NB4 (cell line): ENCODE measurements around the gene TRIM37.

ENCODE experiments used
- CTCF ChIP-seq: IDR thresholded peaks from one replicate; pipeline ENCODE4 v1.5.1; 2012; ENCODE audit warnings: low read depth, low read length
- MYC ChIP-seq: IDR thresholded peaks from 2 replicates; pipeline ENCODE4 v1.6.1; 2011; ENCODE audit warnings: low read depth, low read length
- POLR2A ChIP-seq: IDR thresholded peaks from 2 replicates; pipeline ENCODE4 v1.6.1; 2011; ENCODE audit warnings: mild to moderate bottlenecking; ENCODE audit not compliant: insufficient read length; ENCODE audit errors: extremely low read depth
- TF ChIP-seq, protein P1 (sequence below): IDR thresholded peaks from 2 replicates; pipeline ENCODE4 v1.6.1; 2011; ENCODE audit warnings: low read depth, low read length

- TF ChIP-seq POLR2A (no peak), MYC (no peak), CTCF (no peak)
- TF ChIP-seq, protein P1, sequence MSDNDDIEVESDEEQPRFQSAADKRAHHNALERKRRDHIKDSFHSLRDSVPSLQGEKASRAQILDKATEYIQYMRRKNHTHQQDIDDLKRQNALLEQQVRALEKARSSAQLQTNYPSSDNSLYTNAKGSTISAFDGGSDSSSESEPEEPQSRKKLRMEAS = no peak
Measured at GRCh38 chr17:59101178-59101577, 5.5 kb downstream of the TRIM37 start.
